ENCODE data around the gene BLCAP. TPM values are rescaled to one million over a fixed set of nuclear protein-coding genes. Genes with fewer than 3 reads are reported as not detected.

BLCAP gene
- total and polyA plus RNA-seq, 2 donors (not counting 3 experiments of a cell fraction or from before 2014, with no cell fraction given), result 90.3 to 196 TPM

GRCh38 chr20:37492096-37492625 is 35.5 kb downstream of the BLCAP start:
- no peak for DNase-seq (ENCODE audit: low read depth, low spot score)
- dilution Hi-C loops (cut with MboI; ENCODE audit: extremely low pct_ligation_motif_present, low sequenced_read_pairs) (no loop called here), intact Hi-C loops (cut with micrococcal nuclease) (no loop called here)
- Histone ChIP-seq H3K9me3 (replicated peaks; ENCODE audit: control insufficient read depth, insufficient read depth, low read length) (no peaks in the 10 kb centered on the region), H3K4me3 (replicated peaks in 1 of 3; ENCODE audit: insufficient read depth in 1 of 3, low read depth in 1 of 3, low read length in 3 of 3) (no peak overlapping the region), H4K20me1 (replicated peaks; ENCODE audit: control insufficient read depth, extremely low read depth, insufficient read depth, low read length) (no peaks in the 10 kb centered on the region), H3K36me3 (ENCODE audit: control insufficient read depth in 2 of 2, extremely low read depth in 1 of 2, insufficient read depth in 2 of 2, low read length in 2 of 2) (no peaks in the 10 kb centered on the region), H3K4me1 (ENCODE audit: control insufficient read depth, extremely low read depth, insufficient read depth, low read length) (no peaks in the 10 kb centered on the region), H3K27ac (ENCODE audit: insufficient read depth, low read depth, low read length) (no peak overlapping the region), H3K79me2 (ENCODE audit: control insufficient read depth, insufficient read depth, low read length) (no peaks in the 10 kb centered on the region), H3K27me3 (ENCODE audit: control insufficient read depth in 2 of 2, insufficient read depth in 2 of 2, low read length in 2 of 2) (no peaks in the 10 kb centered on the region), H3K4me2 (ENCODE audit: insufficient read depth, low read length) (no peak overlapping the region), H3K9ac (replicated peaks; ENCODE audit: extremely low read depth, insufficient read depth, low read length) (no peak overlapping the region), H3K9me1 (replicated peaks; ENCODE audit: control insufficient read depth, extremely low read depth, insufficient read depth, low read length) (no peaks in the 10 kb centered on the region), H2AFZ (ENCODE audit: low read depth, low read length) (no peak overlapping the region)
- no TSS peak for BruUV-seq (replicated peaks)
- ChIA-PET CTCF (no interaction called here), POLR2A (no interaction called here)
- FAIRE-seq, result no peak
- TF ChIP-seq CTCF (IDR thresholded peaks at IDR 0.05; ENCODE audit: extremely low read depth in 1 of 2, insufficient read depth in 1 of 2, low read depth in 1 of 2, low read length in 2 of 2) (no peak), MAX (IDR thresholded peaks at IDR 0.05; ENCODE audit: insufficient read depth, insufficient read length) (no peak), POLR2A (IDR thresholded peaks at IDR 0.05; ENCODE audit: low read depth, low read length) (no peak), POLR2AphosphoS5 (IDR thresholded peaks at IDR 0.05; ENCODE audit: insufficient read depth, low read depth, low read length) (no peak), JUN (IDR thresholded peaks at IDR 0.05; ENCODE audit: borderline replicate concordance, insufficient read depth, insufficient read length, low read depth) (no peak), EZH2 (IDR thresholded peaks at IDR 0.05; ENCODE audit: borderline replicate concordance, low read depth, low read length, severe bottlenecking) (no peak), FOS (IDR thresholded peaks at IDR 0.05; ENCODE audit: borderline replicate concordance, insufficient read depth, low read length) (no peak), GATA2 (IDR thresholded peaks at IDR 0.05; ENCODE audit: insufficient read depth, insufficient read length, low read depth, low read length) (no peak), MYC (IDR thresholded peaks at IDR 0.05; ENCODE audit: low read depth, low read length) (no peak)
